Left hindlimb (tissue), 1 donor: ENCODE data around the gene RPP25L.

ENCODE experiments used
- DNase-seq: peaks from one replicate; pipeline ENCODE4 v3.0.0-alpha.2; 2018

Gene RPP25L

DNA sequence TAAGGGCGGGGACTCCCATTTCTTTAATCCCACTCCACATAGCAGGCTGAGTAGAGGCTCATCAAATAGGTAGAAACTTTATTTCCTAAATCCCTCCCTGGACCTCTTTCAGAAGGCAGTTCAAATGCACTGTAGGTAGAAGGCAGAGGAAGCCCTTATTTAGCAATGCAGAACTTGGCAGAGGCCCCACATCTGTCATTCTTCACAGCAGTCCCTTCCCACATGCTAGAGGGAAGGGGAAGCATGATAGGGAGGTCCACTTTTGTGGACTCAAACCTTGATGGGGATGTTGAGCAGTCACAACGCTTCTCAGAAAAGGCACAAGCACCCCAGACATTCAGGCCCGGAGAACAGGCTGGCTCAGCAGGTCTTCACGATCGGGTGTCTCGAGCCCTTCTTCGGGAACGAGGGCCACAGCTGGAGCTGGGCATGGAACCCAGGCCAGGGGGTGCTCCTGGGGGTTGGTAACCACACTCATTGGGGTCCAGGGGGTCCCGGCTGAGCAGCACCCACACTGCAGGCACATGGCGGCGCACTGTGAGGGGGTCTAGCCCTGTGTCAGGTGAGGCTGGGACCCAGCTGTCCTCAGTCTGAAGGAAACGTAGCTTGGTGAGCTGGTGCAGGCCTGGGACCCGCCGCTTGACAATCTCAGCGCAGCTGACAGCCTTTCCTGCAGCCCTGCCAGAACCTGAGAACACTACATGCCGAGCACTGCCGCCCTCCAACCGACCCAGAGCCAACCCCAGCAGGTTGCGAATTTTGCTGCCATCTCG, 1.3 kb downstream of the RPP25L start:
- no peak for DNase-seq

DNA sequence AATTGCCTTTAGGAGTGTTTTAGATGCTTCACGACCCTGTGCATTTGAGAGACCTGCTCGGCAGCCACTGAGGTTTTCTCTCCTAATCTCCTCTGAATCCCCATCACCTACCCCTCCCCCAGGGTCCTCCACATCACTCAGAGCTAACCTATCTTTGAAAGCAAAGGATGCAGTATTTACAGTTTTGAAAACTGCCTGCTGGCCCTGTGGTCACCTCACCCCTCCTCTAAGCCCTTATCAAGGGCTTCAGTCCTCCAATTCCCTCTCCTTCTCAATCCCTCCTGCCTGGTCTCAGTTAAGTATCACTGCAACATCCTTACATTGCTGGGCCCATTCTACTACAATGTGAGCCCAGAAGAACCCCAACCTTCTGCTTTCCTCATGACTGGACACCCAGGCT, 4.6 kb downstream of the RPP25L start:
- DNase-seq = no peak

DNA sequence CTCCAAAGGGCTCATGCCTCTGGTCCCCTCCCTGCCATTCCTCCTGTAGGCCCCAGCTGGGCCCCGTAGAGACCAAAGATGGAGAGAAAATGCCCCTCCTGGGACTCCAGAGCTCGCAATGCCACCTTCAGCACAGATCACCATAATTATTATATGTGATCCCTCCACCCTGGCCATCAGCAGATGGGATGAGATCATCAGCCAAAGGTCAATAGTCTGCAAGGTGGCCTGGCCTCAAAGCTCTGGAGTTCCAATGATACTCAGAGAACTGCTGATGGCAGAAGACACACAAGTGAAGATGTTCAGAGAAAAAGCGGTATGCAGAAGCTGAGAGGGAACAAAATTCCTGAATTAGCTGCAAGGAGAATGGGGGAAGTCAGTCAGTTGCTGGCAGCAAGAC, 5.0 kb downstream of the RPP25L start:
- no peak for DNase-seq

DNA sequence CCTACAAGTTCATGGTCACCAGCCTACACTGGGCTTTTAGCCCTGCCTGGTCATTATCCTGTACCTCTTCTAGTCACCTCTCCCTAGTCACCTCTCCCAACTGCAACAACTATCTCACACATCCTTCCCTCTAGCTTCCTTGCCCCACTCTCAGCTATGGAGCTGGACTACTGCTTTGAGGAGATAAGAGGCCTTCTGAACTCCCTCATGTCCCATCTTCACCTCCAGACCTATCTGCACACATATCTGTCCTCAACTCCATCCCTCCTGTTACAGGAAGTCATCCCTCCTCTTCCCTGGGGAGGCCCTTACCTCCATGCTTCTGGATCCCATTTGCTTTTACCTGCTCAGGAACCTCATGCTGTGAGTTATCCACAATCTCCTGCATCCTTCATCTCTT, 5.7 kb downstream of the RPP25L start:
- DNase-seq = no peak

DNA sequence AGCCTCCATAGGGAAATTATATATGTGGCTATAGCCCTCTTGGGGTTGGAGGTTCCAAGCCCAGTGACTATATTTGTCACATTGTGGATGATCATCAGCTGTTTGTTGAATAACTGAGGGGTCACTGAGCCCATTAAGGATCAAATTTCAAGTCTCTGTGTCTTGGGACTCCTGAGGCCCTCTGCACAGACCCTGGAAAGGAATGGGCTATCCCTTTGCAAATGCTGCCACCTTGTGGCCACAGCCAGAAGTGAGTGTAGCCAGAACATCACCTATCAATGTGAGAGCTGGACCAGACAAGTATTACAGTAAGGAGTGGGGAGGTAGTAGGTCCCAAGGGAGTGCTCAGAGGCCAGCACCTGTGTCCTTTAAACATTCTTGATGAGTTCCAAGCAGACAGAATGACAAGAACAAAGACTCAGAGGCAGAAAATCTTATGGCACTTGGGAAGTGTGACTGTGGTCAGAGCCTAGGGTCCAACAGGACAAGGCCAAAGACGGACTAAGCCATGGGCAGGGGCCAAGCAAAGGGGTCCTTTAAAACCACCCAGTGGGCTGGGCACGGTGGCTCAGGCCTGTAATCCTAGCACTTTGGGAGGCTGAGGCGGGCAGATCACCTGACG, 8.2 kb downstream of the RPP25L start:
- peak; percentile 80 for DNase-seq

DNA sequence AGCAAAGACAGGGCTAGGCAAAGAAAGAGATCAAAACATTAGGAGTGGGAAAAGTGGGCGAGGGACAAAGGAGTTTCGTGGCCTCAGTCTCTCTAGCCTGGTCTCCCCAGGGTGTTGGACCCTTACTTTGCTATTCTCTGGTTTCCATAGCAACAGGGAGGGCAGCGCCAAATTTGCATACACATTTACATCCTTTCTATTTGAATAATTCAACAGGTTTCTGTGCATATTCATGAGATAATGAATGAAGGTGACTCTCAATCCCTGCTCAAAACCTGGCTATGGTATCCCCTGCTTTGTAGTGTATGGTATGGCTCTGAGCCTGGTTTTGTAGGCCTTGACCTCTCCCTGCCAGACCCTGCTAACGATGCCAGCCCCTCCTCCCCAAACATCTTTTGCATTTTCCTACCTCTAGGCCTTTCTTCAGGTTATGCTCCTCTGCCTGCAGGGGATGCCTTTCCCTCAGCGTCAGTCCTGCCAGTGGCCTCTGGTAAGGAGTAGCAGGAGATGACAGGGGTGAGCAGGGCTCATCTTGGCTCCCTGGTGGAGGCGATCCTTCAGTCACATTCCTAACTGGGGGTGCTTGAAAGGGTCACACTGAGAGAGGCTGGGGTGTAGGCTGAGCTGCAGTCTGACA, 9.8 kb downstream of the RPP25L start:
- DNase-seq = no peak

DNA sequence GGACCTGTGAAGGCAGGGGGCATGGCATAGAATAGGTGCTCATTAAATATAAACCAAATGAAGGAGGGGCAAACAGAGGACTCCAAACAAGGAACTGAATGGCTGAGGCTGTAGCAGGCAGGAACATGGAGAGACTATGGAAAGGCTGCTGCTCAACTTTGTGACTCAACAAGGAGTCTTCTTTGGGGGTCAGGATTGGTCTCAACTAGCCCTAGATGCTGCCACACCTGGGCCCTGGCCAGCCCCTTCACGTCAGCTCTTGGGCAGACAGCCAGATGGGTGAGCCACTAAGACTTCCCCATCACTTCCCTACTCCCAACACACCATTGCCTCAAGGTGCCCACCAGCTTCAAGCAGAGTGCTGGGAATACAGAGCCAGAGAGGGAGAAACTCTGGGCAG, 11.0 kb downstream of the RPP25L start:
- DNase-seq = no peak

DNA sequence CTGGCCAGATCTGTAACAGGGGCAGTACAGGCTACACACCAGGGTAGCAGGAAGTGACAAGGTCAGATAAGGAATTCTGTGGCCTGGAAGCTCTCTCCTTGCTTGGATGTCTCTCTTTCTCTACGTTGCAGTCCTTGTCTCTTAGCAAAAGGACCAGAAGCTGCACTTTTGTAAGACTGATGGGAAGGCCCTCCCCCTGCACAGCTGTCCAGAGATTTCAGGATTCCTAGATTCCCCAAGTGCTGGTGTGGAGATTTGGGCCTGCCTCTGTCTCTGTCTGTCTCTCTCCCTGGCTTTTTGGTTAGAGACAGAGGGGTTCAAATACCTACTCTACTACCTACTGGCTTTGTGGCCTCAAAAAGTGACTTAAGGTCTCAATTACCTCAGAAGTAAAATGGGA, 12.4 kb downstream of the RPP25L start:
- DNase-seq = no peak

DNA sequence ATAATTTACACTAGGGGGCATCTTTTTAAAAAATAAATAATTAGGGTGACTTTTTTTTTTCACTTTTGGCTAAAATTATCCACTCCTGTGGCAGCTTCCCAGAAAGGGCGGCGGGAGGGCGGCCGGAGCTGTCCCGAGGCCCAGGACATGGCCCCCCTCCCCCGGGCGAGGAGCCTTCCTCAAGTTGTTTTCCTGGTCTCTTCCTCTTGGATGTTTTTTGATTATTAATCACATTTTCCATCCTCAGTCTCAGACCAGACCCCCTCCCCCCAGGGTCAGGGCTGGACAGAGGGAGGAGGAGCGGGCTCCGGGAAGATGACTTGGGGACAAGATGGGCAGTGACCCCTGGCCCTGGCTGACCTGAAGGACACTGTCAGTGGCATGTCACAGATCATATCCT, 17.7 kb downstream of the RPP25L start:
- no peak for DNase-seq

DNA sequence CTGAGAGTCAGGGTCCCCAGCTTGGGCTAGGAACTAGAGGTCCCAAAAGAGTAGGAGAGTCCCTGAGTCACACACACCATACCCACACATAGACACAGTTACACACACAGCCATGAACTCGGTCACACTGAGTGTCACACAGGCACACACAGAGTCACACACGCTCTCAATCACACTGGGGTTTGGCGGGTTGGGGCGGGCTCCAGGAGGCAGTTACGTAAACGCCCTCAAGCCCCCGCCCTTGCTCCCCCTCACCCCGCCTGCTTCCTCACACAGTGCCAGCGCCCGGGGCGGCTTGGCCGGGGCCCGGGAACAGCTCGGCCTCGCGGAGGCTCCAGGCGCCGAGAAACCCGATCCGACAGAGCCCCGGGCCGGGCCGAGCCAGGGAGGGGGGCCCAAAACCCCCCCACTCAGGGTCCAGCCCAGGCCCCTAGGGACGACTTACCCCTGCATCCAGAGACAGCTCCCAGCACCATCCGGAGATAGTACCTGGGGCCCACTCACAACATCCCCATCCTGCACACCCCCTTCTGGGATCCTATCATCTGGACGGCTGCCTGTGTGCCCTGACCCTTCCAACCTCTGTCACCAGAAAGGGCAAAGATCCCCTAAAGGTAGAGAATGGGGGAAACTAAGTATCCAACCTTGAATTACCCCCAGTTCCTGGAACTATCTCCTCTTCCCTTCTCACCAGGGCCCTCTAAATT, 18.8 kb downstream of the RPP25L start:
- DNase-seq = peak; percentile 79

DNA sequence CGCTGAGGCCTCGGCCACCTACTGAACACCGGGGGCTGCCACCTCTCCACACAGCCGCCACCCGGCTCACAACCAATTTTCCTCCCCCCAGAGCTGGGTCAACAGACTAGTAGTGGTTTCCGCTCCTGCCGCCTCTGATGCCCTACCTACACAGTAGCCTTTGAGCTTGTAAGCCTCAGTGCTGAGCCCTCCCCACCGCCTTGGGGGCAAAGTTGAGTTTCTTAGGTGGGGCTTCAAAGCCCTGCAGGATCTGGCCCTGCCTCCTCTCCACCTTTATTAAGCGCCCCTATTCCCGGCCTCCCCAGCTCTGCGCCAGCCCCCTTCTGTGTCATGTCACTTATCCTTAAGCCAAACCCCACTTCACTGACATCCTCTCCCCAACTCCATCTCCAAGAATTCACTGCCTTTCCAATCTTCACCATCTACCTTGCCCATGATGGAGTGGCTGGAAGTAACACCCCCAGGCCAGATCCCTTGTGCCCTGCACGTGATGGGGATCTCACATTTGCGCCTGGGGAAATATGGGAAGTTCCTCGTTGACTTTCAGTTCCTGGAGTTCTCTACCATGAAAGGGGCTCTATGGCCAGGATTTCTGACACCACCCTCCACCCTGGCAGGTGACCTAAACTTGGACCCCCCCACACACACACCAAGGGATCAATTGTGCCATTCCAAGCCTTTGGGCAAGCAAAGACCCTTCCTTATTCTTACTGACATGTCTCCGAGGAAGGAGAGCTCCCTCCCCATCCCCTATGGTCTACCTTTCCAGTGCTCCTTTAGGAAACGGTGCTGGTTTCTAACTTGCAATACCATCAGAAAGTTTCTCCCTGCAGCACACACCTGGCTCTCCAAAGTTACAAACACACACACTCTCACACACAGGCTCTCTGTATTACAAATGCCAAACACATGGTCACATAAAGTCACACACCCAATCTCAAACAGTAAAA, 19.7 kb downstream of the RPP25L start:
- DNase-seq = no peak

DNA sequence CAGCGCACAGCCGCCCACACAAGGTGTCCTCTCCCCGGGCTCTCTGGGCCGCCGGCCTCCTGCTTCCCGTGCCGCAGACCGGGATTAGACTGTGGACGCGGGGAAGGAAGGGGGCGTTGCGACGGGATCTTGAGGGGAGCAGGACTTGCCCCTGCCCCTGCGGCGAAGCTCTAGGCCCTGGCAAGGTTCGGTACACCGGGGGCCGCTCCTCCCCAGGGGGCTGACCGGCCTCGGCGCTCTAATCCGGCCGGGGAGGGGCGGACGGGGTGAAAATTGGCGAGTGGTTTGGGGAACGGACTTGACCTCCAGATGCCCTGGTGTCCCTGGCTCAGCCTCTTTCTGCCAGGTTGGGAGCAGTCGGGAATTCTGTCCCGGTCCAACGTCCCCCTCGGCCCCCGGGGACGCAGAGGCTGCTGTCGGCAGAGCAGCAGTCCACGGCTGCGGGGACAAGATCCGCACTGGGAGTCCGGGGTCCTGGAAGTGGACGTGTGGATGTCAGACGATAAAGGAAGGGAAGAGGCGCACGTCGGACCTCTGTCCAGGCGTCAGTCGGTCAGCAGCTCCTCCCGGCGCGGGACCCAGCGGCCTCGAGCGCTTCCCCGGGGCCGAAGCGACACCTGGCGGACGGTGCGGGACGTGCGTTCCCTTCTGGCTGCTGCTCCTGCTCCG, 20.5 kb downstream of the RPP25L start:
- peak; percentile 89 for DNase-seq

DNA sequence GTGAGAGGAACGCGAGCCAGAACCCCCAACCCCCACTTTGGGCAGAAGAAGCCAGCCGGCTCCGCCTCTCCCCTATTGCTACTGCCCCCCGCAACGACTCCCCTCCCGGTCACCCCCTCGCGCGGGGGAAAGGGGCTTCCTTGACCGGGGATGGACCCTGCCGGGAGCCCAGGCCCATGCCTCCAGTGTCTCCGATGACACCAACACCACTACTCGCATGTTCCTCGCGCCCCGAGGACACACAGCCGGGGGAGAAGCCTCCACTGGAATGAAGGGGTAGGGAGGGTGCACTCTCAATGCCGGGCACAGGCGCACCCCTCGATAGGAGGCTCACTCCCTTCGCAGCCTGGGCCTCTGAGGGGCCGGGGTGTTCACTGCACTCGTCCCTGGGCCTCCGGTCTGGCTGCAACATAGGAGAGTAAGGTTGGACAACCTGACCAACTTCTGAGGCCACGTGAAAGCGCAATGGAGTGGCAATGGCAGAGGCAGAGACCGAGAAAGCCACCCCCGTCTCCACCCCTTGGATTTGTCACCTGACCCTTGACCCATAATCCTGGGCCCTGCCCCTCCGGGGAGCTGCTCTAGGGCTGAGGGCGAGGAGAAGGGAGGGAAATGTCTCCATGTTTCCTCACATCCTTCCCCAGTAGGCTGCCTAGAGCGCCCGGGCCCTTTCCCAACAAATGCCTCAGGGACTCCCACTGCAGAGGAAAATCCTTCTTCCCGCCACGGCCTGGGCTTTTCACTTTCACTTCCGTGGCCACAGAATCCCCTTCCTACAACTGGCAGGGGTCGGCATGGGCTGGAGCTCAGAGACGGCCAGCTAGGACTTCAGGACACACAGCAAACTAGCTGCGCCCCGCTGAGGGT, 21.3 kb downstream of the RPP25L start:
- DNase-seq = peak; percentile 62

DNA sequence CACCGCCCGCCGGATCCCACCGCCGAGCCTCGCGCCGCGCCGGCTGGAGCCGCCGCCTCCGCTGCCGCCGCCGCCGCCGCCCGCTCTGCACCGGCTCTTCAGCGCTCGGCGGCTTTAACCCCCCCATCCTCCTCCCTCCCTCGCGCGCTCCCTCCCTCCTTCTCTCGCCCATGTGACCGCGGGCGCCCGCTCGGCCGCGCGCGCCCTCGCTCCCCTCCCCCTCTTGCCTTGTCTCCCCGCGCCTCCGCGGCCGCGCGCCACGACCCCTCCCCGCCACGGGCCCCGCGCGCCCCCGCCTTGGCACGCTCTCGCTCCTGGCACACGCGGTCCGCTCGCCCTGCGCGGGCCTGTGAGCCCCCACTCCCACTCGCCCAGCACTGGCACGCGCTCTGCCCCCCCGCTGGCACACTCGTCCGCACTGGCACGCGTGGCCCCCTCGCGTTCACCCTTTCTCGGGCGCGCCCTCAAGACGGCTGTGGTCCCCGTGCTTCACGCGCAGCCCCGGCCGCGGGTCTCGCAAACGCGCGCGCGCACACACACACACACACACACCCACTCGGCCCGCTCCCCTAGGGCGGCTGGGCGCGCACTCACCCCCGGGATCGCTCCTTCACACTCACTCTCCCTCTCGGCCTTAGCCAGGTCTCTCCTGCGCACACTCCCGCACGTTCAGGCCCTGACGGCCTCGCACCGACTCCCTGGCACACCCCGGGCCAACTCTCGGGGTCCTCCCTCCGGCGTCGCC, 22.1 kb downstream of the RPP25L start, which contains the start of gene CNTFR:
CNTFR (minus strand) TSS at position 89 of the 745 bp plus-strand sequence. CDS start 20,743 bp downstream, outside the sequence.
- DNase-seq = peak; percentile 66

DNA sequence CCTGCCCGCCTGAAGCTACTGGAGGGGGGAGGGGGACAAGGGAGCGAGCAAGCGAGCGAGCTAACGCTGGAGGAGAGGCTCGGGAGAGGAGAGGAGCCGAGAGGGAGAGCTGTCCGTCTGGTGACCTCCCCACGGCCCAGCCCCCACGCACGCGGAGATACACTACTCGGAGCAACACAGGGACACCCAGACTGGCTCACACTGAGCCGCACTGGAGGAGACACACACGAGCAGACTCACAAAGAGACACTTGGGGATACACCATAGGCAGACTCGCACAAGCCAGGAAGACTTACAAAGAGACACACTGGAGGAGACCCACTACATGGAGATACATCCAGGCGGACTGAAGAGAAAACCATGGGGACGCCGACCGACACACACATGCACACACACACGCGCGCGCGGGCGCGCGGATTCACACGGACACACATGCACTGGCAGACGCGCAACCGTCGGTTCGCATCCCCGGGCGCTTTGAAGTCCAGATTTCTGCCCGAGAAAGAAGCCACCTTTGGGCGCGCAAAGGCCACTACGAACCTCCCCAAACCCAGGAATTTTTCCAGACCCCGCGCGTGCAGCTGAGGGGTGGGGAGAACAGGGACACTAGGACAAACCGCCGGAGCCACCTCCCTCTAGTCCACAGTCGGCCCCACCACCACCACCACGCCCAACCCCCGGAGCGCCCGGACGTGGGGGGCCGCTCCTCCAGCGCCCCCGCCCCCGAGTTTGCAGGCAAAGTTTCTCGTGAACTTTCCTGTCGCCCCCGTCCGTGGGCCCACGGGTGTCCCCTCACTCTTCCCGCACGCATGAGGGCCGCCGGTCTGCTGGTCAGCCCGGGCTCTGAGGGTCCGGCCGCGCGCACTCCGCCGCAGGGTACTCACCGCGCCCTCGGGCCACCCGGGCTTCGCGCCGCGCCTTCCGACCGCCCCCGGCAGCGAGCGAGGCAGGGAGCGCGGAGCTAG, 22.9 kb downstream of the RPP25L start:
- no peak for DNase-seq

DNA sequence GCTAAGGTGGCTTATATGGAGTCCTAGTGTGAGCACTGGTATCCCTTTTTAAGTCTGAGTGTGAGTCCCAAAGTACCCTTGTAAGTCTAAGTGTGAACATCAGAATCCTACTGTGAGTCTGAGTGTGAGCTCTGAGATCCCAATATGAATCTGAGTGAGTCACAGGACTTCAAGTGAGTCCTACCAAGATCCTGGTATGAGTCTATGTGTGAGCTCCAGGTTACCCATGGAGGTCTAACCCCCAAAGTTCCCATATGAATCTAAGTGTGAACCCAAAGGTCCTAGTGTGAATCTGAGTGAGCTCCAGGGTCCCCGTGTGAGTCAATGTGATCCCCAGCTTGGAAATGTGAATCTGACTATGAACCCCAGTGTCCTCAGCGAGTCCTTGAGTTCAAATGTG, 24.6 kb downstream of the RPP25L start:
- DNase-seq = no peak

DNA sequence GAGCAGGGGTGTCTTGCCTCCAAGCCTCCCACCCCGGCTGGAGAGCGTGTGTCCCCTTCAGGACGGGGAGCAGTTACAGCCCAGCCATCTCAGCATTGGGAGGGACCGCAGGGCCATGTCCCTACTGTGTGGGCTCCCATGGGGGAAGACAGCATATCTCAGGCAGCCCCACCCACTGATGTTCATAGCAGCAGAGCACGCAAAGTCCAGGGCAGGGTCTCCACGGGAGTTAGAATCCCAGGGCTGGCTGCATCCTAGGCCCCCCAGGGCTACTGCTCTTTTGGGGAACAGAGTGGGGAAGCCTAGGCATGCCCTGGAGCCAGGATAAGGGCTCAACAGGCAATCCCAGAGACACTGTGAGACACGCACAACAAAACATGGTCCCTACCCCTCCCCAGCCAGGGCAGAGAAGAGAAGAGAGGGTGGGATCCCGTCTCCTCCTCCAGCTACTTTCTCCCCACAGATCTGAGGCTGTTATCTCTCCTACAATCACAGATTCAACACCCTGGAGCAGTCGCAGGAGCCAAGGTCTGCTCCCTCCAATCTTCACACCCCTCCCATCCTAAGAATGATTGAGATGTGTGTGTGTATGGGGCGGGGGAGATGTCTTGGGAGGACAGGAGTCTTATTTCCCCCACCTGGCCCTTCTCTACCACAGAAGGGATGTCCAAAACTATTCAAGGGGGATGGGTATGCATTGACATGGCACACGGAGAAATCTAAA, 25.8 kb downstream of the RPP25L start:
- DNase-seq = no peak

DNA sequence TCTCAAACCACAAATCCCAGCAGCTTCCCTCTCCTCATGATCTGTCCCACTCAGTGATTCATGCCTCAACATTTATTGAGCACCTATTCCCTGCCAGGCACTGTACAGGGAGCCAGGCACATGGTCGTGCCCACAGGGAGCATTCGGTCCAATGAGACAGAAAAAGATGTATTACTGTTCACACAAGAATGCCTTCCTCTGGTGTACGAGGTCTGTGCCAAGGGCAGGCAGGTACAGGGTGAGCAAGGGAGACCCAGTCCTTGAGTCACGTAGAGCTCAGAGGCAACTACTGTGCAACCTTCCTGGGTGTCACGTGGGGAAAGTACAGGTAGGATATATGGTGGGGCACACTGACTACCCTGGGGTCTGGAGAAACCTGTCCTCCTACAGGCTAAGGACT, 26.9 kb downstream of the RPP25L start:
- no peak for DNase-seq
